ENCODE data around the gene CPN2.

DNA sequence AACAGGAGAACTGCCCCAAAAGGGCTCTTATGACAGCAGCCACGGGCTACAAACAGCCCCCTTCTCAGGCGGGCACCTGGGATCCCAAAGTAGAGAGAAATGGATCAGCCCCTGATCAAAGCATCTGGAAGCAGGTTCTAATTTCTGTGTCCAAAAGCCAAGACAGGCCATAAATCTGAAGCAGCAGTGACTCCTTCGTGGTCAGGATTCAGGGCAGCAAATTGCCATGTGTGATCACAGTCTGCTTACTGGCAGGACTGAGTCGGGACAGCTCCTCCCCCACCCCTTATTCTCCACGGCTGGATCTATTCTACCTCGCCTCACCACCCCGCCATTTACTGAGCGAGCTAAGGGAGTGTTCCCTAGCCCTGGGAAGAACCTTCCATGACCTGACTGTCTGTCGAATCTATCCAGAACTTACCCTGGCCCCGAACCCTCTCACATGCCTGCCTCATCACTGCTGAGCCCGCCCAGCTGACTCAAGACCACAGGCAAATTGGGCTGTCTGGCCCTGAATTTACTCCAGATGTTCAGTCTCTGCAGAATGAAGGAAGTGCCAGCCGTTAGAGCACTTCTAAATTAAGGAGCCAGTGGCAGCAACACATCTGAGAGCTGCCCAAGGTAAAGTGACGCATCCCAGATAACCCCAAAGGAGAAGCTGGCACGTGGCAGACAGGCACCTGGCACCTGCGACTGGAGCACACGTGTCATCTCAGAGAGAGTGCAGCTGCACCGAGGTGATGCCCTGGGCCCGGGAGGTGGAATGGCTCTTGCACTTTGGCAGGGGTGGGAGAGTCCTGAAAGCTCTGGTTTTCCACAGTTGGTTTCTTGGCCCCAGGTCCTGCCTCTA is 17.1 kb upstream of the CPN2 start:
- TF ChIP-seq BHLHE40 (IDR thresholded peaks at IDR 0.05; ENCODE audit: borderline replicate concordance): no peak
- TF ChIP-seq FOXA1 (IDR thresholded peaks at IDR 0.05): no peak
- no peak for TF ChIP-seq SP1 (IDR thresholded peaks at IDR 0.05)
- TF ChIP-seq, protein P1, sequence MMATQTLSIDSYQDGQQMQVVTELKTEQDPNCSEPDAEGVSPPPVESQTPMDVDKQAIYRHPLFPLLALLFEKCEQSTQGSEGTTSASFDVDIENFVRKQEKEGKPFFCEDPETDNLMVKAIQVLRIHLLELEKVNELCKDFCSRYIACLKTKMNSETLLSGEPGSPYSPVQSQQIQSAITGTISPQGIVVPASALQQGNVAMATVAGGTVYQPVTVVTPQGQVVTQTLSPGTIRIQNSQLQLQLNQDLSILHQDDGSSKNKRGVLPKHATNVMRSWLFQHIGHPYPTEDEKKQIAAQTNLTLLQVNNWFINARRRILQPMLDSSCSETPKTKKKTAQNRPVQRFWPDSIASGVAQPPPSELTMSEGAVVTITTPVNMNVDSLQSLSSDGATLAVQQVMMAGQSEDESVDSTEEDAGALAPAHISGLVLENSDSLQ (IDR thresholded peaks at IDR 0.05): no peak
- TF ChIP-seq FOXM1 (IDR thresholded peaks at IDR 0.05; ENCODE audit: borderline replicate concordance): no peak
- no peak for TF ChIP-seq HDGF (IDR thresholded peaks at IDR 0.05; ENCODE audit: borderline replicate concordance)
- no peak for TF ChIP-seq ZNF384 (IDR thresholded peaks at IDR 0.05)
- TF ChIP-seq ELF4 (IDR thresholded peaks at IDR 0.05): no peak
- no peak for TF ChIP-seq L3MBTL2 (conservative IDR thresholded peaks at IDR 0.05)

All from HEK293T (cell line).